ENCODE results near the gene INPP4B. TPM values are rescaled to one million over a fixed set of nuclear protein-coding genes. Genes with fewer than 3 reads are reported as not detected.

Gene INPP4B
- polyA plus RNA-seq, 1 experiment, result 18.1 TPM

GRCh38 chr4:142324572-142324971 lies 521.5 kb downstream of the INPP4B start:
- H3K4me3 ChIP-seq (ENCODE audit: low read depth, low read length), result no peak overlapping the region
- TF ChIP-seq CTCF (IDR thresholded peaks at IDR 0.05; ENCODE audit: insufficient read depth, low read depth, low read length), result no peak
- H3K27me3 ChIP-seq (ENCODE audit: control insufficient read depth, insufficient read depth, low read length), result no peaks in the 10 kb centered on the region
- DNase-seq (ENCODE audit: low read depth), result no peak
- no peaks in the 10 kb centered on the region for H3K36me3 ChIP-seq (ENCODE audit: control insufficient read depth, insufficient read depth, low read length)
- ChIA-PET POLR2A (no interaction called here), CTCF (interaction anchor here (1.3 kb wide), 1 partner anchor 29 kb away, joined by 3 read pairs; no protein-coding TSS in a partner anchor)

- Histone ChIP-seq H3K36me3 (ENCODE audit: control insufficient read depth, insufficient read depth, low read length) (peaks cover 3% of the 10 kb centered on the region), H3K4me3 (ENCODE audit: low read depth, low read length) (no peak overlapping the region), H3K27me3 (ENCODE audit: control insufficient read depth, insufficient read depth, low read length) (no peaks in the 10 kb centered on the region)
- CTCF ChIA-PET, result interaction anchor here (1.6 kb wide), 1 partner anchor 15 kb away, joined by 7 read pairs; no protein-coding TSS in a partner anchor
- DNase-seq (ENCODE audit: low read depth), result no peak
- no peak for TF ChIP-seq CTCF (IDR thresholded peaks at IDR 0.05; ENCODE audit: insufficient read depth, low read depth, low read length)
- POLR2A ChIA-PET, result no interaction called here
These were observed 523.1 kb downstream of the INPP4B start for GRCh38 chr4:142322996-142323395.

GRCh38 chr4:142318280-142318679 lies 527.8 kb downstream of the INPP4B start:
- CTCF ChIA-PET, result no interaction called here
- no peak for DNase-seq (ENCODE audit: low read depth)
- Histone ChIP-seq H3K36me3 (ENCODE audit: control insufficient read depth, insufficient read depth, low read length) (peaks cover 6% of the 10 kb centered on the region), H3K4me3 (ENCODE audit: low read depth, low read length) (no peak overlapping the region), H3K27me3 (ENCODE audit: control insufficient read depth, insufficient read depth, low read length) (no peaks in the 10 kb centered on the region)
- no peak for TF ChIP-seq CTCF (IDR thresholded peaks at IDR 0.05; ENCODE audit: insufficient read depth, low read depth, low read length)
- POLR2A ChIA-PET, result no interaction called here

- Histone ChIP-seq H3K36me3 (ENCODE audit: control insufficient read depth, insufficient read depth, low read length) (peaks cover 9% of the 10 kb centered on the region), H3K4me3 (ENCODE audit: low read depth, low read length) (no peak overlapping the region), H3K27me3 (ENCODE audit: control insufficient read depth, insufficient read depth, low read length) (no peaks in the 10 kb centered on the region)
- TF ChIP-seq CTCF (IDR thresholded peaks at IDR 0.05; ENCODE audit: insufficient read depth, low read depth, low read length), result no peak
- POLR2A ChIA-PET, result no interaction called here
- CTCF ChIA-PET, result no interaction called here
- no peak for DNase-seq (ENCODE audit: low read depth)
These were observed 529.2 kb downstream of the INPP4B start for GRCh38 chr4:142316913-142317312.

- TF ChIP-seq CTCF (IDR thresholded peaks at IDR 0.05; ENCODE audit: insufficient read depth, low read depth, low read length), result no peak
- POLR2A ChIA-PET, result no interaction called here
- Histone ChIP-seq H3K27me3 (ENCODE audit: control insufficient read depth, insufficient read depth, low read length) (no peaks in the 10 kb centered on the region), H3K4me3 (ENCODE audit: low read depth, low read length) (no peak overlapping the region), H3K36me3 (ENCODE audit: control insufficient read depth, insufficient read depth, low read length) (peaks cover 9% of the 10 kb centered on the region)
- CTCF ChIA-PET, result interaction anchor here (0.6 kb wide), 1 partner anchor 1158 kb away, joined by 3 read pairs; no protein-coding TSS in a partner anchor
- DNase-seq (ENCODE audit: low read depth), result no peak
These were observed 530.1 kb downstream of the INPP4B start for GRCh38 chr4:142316025-142316424.
